Chondrocyte (in vitro differentiated cells): ENCODE data around the gene FBN2. TPM values are rescaled to one million over a fixed set of nuclear protein-coding genes. Genes with fewer than 3 reads are reported as not detected.
A peak's percentile ranks its signal among the peaks of the same experiment; 100 is the strongest.
"Not testable (repeated sequence)": the region's sequence is repeated elsewhere in the genome, so short reads cannot be mapped to it uniquely, and the experiment has no call there.

ENCODE experiments used
- DNase-seq: peaks from one replicate; pipeline ENCODE4 v3.0.0; 2021; ENCODE audit warnings: mixed read lengths, low spot score
- H3K27ac Mint-ChIP-seq: one replicate; pipeline ENCODE4 v1.8.0; 2021; ENCODE audit warnings: mild to moderate bottlenecking, moderate library complexity, mixed read lengths; ENCODE audit not compliant: unreplicated experiment
- H3K27me3 Mint-ChIP-seq: 2 replicates; pipeline ENCODE4 v1.8.0; 2021; ENCODE audit warnings: low read depth, mixed read lengths
- H3K36me3 Mint-ChIP-seq: 2 replicates; pipeline ENCODE4 v1.8.0; 2021; ENCODE audit warnings: low read depth, mixed read lengths
- H3K4me1 Mint-ChIP-seq: 2 replicates; pipeline ENCODE4 v1.8.0; 2021; ENCODE audit warnings: low read depth, mild to moderate bottlenecking, mixed read lengths
- H3K4me3 Mint-ChIP-seq: one replicate; pipeline ENCODE4 v1.8.0; 2021; ENCODE audit warnings: mild to moderate bottlenecking, moderate library complexity, mixed read lengths; ENCODE audit not compliant: unreplicated experiment
- H3K9me3 Mint-ChIP-seq: 2 replicates; pipeline ENCODE4 v1.8.0; 2021; ENCODE audit warnings: low read depth, mixed read lengths
- CTCF ChIP-seq: fragments of 200-600 bp; sonication (generic); IDR thresholded peaks from 2 replicates; pipeline ENCODE4 v1.5.0; 2021; ENCODE audit warnings: antibody characterized with exemption, mild to moderate bottlenecking, moderate library complexity
- total RNA-seq: library from RNA; stranded (reverse); gene quantifications from 3 replicates; pipeline ENCODE4 v1.2.1, GENCODE V29; 2021

FBN2 gene
- total RNA-seq, 1 donor from 2014 or later: 311 TPM

GRCh38 chr5:128513806-128514205, 24.2 kb downstream of the FBN2 start:
- no peak for DNase-seq
- Mint-ChIP-seq H3K27me3 (no peaks in the 10 kb centered on the region), H3K4me3 (no peak overlapping the region), H3K36me3 (peaks cover 32% of the 10 kb centered on the region), H3K27ac (peak overlapping the region; percentile 37), H3K9me3 (no peaks in the 10 kb centered on the region), H3K4me1 (peaks cover 8% of the 10 kb centered on the region)
- TF ChIP-seq CTCF: no peak

- DNase-seq: no peak
- H3K27ac Mint-ChIP-seq: no peak overlapping the region
- H3K4me3 Mint-ChIP-seq: no peak overlapping the region
- peaks cover 5% of the 10 kb centered on the region for H3K9me3 Mint-ChIP-seq
- peaks cover 28% of the 10 kb centered on the region for H3K36me3 Mint-ChIP-seq
- H3K4me1 Mint-ChIP-seq: peaks cover 8% of the 10 kb centered on the region
- no peak for TF ChIP-seq CTCF
- H3K27me3 Mint-ChIP-seq: no peaks in the 10 kb centered on the region
These were observed 25.2 kb downstream of the FBN2 start for GRCh38 chr5:128512894-128513293.

- Mint-ChIP-seq H3K36me3 (peaks cover 39% of the 10 kb centered on the region), H3K4me1 (no peaks in the 10 kb centered on the region), H3K4me3 (no peak overlapping the region), H3K27ac (no peak overlapping the region), H3K27me3 (no peaks in the 10 kb centered on the region), H3K9me3 (peaks cover 7% of the 10 kb centered on the region)
- no peak for DNase-seq
- no peak for TF ChIP-seq CTCF
These were observed 31.4 kb downstream of the FBN2 start for GRCh38 chr5:128506643-128507042.

- H3K27ac Mint-ChIP-seq, H3K4me3 Mint-ChIP-seq, H3K27me3 Mint-ChIP-seq, DNase-seq, H3K9me3 Mint-ChIP-seq, H3K4me1 Mint-ChIP-seq: not testable (repeated sequence)
- H3K36me3 Mint-ChIP-seq: peaks cover 32% of the 10 kb centered on the region
These were observed 34.3 kb downstream of the FBN2 start for GRCh38 chr5:128503727-128504126.

GRCh38 chr5:128498844-128499455, 39.1 kb downstream of the FBN2 start:
- DNase-seq: no peak
- H3K27me3 Mint-ChIP-seq: no peaks in the 10 kb centered on the region
- peaks cover 35% of the 10 kb centered on the region for H3K4me1 Mint-ChIP-seq
- peaks cover 4% of the 10 kb centered on the region for H3K9me3 Mint-ChIP-seq
- peaks cover 16% of the 10 kb centered on the region for H3K36me3 Mint-ChIP-seq
- peak; percentile 85 for TF ChIP-seq CTCF
- H3K4me3 Mint-ChIP-seq: no peak overlapping the region
- H3K27ac Mint-ChIP-seq: no peak overlapping the region

- TF ChIP-seq CTCF: peak; percentile 55
- H3K27me3 Mint-ChIP-seq: no peaks in the 10 kb centered on the region
- H3K9me3 Mint-ChIP-seq: peaks cover 4% of the 10 kb centered on the region
- no peak overlapping the region for H3K4me3 Mint-ChIP-seq
- peaks cover 7% of the 10 kb centered on the region for H3K36me3 Mint-ChIP-seq
- H3K4me1 Mint-ChIP-seq: peaks cover 63% of the 10 kb centered on the region
- DNase-seq: no peak
- H3K27ac Mint-ChIP-seq: no peak overlapping the region
These were observed 43.5 kb downstream of the FBN2 start for GRCh38 chr5:128494516-128494915.
